Left cardiac atrium (tissue), 4 donors: Measurements from ENCODE around the gene LARGE1. TPM values are rescaled to one million over a fixed set of nuclear protein-coding genes. Genes with fewer than 3 reads are reported as not detected.
A peak's percentile ranks its signal among the peaks of the same experiment; 100 is the strongest.

Experiments
- ATAC-seq, 2 donors: fragments of 200-7000 bp; cut with Tn5 transposase; one replicate each; pipeline ENCODE4 v1.9.1; 2020; ENCODE audit warnings: mild to moderate bottlenecking in 2 of 2, moderate library complexity in 2 of 2
- DNase-seq: peaks from one replicate; pipeline ENCODE4 v3.0.0-alpha.2; 2020
- intact Hi-C, 2 donors: fragments of 100-400 bp; cut with DNase I; formaldehyde crosslinking; loops; one replicate each; pipeline versions ENCODE4 v1.14.1 to v1.15.1; 2022 to 2023
- total RNA-seq, 2 donors: library from RNA; stranded (reverse); fragmentation: NEBNext Ultra II Directional; extraction: Animal tissue kit (Norgen Biotek cat#: 25700); gene quantifications; one replicate each; pipeline ENCODE4 v1.2.1, GENCODE V29; 2021
- donor health status: DM: no; HTN: yes; CAD: no.
- donor health status: DM: no; HTN: yes; CAD: no; lungs with severe emphysema.
- donor health status: DM: yes; HTN: yes; CAD: no.
- donor health status: Dilated cardiomyopathy.

The LARGE1 gene
- total RNA-seq, 2 donors from 2014 or later, result 66.5 to 103 TPM

GRCh38 chr22:33842006-33842354, 78.3 kb downstream of the LARGE1 start:
- intact Hi-C loops, result no loop called here
- DNase-seq, result no peak

GRCh38 chr22:33841281-33842005, 78.8 kb downstream of the LARGE1 start:
- DNase-seq (no peak), ATAC-seq (peak; percentile 25 to 32)
- intact Hi-C loops, result no loop called here

More at GRCh38 chr22:33842006-33842354, 78.3 kb downstream of the LARGE1 start:
- ATAC-seq, result no peak

GRCh38 chr22:33838644-33839043, 81.6 kb downstream of the LARGE1 start:
- intact Hi-C loops, result no loop called here
- DNase-seq (no peak), ATAC-seq (peak in 1 of 2 donors; percentile 63)

- ATAC-seq (peak in 1 of 2 donors; percentile 71), DNase-seq (no peak)
- intact Hi-C loops, result no loop called here
Observed at GRCh38 chr22:33837826-33838225, 82.5 kb downstream of the LARGE1 start.

- DNase-seq (no peak), ATAC-seq (no peak)
Observed at GRCh38 chr22:33835265-33835664, 85.0 kb downstream of the LARGE1 start.

GRCh38 chr22:33832558-33833151, 87.6 kb downstream of the LARGE1 start:
- ATAC-seq (peak; percentile 79 to 85), DNase-seq (peak; percentile 54)
- intact Hi-C loops, result no loop called here

More at GRCh38 chr22:33835265-33835664, 85.0 kb downstream of the LARGE1 start:
- intact Hi-C loops, result no loop called here

GRCh38 chr22:33831651-33832050, 88.6 kb downstream of the LARGE1 start:
- intact Hi-C loops, result no loop called here
- DNase-seq (no peak), ATAC-seq (peak in 1 of 2 donors; percentile 12)

GRCh38 chr22:33831207-33831606, 89.1 kb downstream of the LARGE1 start:
- intact Hi-C loops, result no loop called here
- ATAC-seq, result no peak
- DNase-seq, result no peak

GRCh38 chr22:33829546-33830280, 90.6 kb downstream of the LARGE1 start:
- intact Hi-C loops, result no loop called here

GRCh38 chr22:33828302-33828701, 92.0 kb downstream of the LARGE1 start:
- no peak for DNase-seq
- no peak for ATAC-seq

More at GRCh38 chr22:33829546-33830280, 90.6 kb downstream of the LARGE1 start:
- no peak for ATAC-seq
- no peak for DNase-seq

GRCh38 chr22:33825761-33826160, 94.5 kb downstream of the LARGE1 start:
- intact Hi-C loops, result no loop called here
- ATAC-seq, result no peak
- DNase-seq, result no peak

More at GRCh38 chr22:33828302-33828701, 92.0 kb downstream of the LARGE1 start:
- intact Hi-C loops, result no loop called here

GRCh38 chr22:33823552-33823951, 96.7 kb downstream of the LARGE1 start:
- DNase-seq (peak; percentile 36), ATAC-seq (peak; percentile 69 to 90)
- intact Hi-C loops, result no loop called here

GRCh38 chr22:33821290-33821689, 99.0 kb downstream of the LARGE1 start:
- no peak for DNase-seq
- intact Hi-C loops, result no loop called here
- peak in 1 of 2 donors; percentile 54 for ATAC-seq

GRCh38 chr22:33819743-33820142, 100.5 kb downstream of the LARGE1 start:
- no peak for DNase-seq
- intact Hi-C loops, result no loop called here
- no peak for ATAC-seq

- intact Hi-C loops, result no loop called here
- DNase-seq (no peak), ATAC-seq (no peak)
Observed at GRCh38 chr22:33817512-33818127, 102.7 kb downstream of the LARGE1 start.

- no peak for ATAC-seq
- intact Hi-C loops, result no loop called here
- no peak for DNase-seq
Observed at GRCh38 chr22:33812360-33812977, 107.8 kb downstream of the LARGE1 start.

- peak; percentile 80 to 85 for ATAC-seq
Observed at GRCh38 chr22:33811686-33812085, 108.6 kb downstream of the LARGE1 start.

GRCh38 chr22:33811208-33811607, 109.1 kb downstream of the LARGE1 start:
- intact Hi-C loops, result no loop called here
- ATAC-seq (peak in 1 of 2 donors; percentile 8), DNase-seq (no peak)

More at GRCh38 chr22:33811686-33812085, 108.6 kb downstream of the LARGE1 start:
- DNase-seq, result peak; percentile 71
- intact Hi-C loops, result no loop called here

- ATAC-seq, result no peak
- intact Hi-C loops, result no loop called here
- no peak for DNase-seq
Observed at GRCh38 chr22:33807470-33807869, 112.8 kb downstream of the LARGE1 start.
